Measurements from ENCODE around the gene UNC119.

UNC119 gene

DNA sequence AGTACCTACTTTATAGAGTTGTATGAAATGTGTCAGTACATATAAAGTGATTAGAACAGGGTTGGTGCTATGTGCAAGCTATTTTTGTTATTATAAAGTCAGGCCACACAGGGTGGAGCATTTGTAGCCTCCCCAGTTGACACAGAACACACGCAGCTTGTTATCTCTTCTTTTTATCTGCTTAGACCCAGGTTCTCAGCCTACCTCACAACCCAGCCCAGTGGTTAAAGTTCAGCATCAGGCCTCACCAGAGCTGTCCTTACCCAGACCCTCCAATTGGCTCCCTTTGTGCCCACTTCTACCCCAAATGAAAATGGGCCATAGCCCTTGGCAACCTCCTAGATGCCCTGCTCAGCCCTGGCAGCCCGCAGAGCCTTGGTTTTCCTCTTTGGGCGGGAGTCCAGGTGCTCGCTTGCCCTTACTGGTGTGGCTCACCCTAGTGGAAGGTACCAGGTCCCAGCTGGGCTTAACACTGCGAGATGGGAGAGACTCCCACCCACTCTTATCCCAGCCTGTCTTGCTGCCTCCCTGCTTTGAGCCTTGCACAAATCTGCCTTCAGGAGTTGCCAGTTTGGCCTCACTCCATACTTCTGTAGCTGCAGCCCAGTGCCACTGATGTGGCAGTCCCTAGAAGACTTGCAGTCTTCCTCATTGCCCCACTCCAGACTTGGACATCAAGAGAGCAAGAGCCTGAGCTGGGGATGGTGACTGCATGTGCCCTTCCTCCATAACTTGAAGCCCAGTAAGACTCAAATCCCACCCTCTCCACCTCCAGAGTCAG is 20.0 kb upstream of the UNC119 start:
- no peak for TF ChIP-seq CTCF (IDR thresholded peaks at IDR 0.05)
- DNase-seq (ENCODE audit: low spot score), result no peak
- peak overlapping the region in 1 of 2 donors; percentile 77 for H3K27ac ChIP-seq
- H3K4me3 ChIP-seq, result peak overlapping the region; percentile 92

DNA sequence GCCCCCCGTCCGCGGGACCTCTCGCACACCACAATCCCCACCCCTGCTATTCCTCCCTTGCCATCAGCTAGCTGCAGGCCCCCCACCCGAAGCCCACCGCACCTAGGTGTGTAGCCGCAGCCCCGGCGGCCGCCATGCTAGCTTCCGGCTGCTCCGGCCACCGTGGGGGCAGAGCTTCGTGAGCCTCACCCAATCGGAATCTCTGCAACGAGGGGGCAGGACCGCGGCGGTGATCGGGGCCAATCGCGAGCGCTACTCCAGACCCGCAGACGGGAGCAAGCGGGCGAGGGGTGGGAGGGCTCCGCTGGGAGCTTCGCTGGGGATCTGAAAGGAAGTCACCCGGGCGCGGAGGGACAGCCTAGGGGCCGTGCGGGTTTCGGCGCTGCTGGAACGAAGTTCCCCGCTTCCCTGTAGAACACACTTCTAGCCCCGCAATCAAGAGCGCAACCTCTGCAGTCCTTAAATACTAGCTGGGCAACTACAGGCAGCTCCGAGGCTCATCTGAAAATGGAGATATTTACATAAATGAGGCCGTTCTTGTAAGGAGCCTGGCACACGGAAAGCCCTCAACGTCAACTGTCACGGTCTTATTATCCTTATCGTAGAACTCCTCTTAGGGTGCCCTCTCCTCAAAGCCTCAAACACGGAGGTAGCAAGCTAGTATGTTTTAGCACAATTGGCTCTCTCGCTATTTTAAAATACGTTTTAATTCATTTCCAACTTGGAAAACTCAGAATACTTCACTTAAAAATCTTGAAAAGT is 19.1 kb upstream of the UNC119 start, which contains the start of gene PIGS:
Gene PIGS (minus strand): TSS at position 164 of the 762 bp plus-strand sequence. CDS start 28 bp downstream, at position 136.
- peak; percentile 96 for DNase-seq (ENCODE audit: low spot score)
- TF ChIP-seq CTCF (IDR thresholded peaks at IDR 0.05), result no peak
- peak within 1 kb of the TSS; percentile 59 to 77 for H3K27ac ChIP-seq

GRCh38 chr17:28570716-28571360 is 18.4 kb upstream of the UNC119 start:
- no peak for DNase-seq (ENCODE audit: low spot score)
- Histone ChIP-seq H3K27ac (peak overlapping the region; percentile 59 to 77), H3K4me3 (peak overlapping the region; percentile 92)
- TF ChIP-seq CTCF (IDR thresholded peaks at IDR 0.05), result no peak

More for the DNA sequence above, 19.1 kb upstream of the UNC119 start, which contains the start of gene PIGS:
- peak within 1 kb of the TSS; percentile 92 for H3K4me3 ChIP-seq

DNA sequence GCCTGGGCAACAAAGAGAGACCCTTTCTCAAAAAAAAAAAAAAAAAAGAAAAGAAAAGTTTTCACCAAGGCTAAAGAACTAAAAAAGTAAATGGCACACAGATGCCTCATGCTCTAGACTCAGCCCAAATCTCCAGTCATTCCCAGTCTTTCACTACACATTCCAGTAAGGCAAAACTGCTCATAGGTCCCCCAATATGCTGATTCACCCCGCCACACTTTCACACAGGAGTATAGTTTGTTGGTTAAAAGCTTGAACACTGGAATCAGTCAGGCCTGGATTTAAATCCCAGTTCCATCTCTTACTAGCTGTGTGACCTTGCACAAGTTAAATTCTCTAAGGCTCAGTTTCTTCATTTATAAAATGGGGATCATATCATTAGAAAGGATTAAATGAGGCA is 17.0 kb upstream of the UNC119 start:
- H3K27ac ChIP-seq, result no peak overlapping the region
- no peak for DNase-seq (ENCODE audit: low spot score)
- TF ChIP-seq CTCF (IDR thresholded peaks at IDR 0.05), result no peak
- H3K4me3 ChIP-seq, result no peak overlapping the region

DNA sequence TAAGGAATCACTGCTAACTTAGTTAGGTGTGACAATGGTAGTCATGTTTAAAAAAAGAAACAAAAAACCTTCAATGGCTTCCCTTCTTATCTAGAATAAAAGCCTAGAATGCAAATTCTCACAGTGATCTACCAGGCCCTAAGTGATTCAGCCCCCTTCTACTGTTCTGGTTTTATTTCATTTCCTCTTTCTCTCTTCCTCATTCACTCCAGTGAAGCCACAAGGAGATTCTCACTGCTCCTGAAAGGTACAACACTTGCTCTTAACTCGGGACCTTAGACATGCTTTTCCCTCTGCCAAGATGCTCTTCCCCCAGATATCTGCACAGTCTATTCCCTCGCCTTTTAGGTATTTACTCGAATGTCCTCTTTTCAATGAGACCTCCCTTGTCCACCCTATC is 15.2 kb upstream of the UNC119 start:
- DNase-seq (ENCODE audit: low spot score), result no peak
- Histone ChIP-seq H3K4me3 (no peak overlapping the region), H3K27ac (no peak overlapping the region)
- no peak for TF ChIP-seq CTCF (IDR thresholded peaks at IDR 0.05)

DNA sequence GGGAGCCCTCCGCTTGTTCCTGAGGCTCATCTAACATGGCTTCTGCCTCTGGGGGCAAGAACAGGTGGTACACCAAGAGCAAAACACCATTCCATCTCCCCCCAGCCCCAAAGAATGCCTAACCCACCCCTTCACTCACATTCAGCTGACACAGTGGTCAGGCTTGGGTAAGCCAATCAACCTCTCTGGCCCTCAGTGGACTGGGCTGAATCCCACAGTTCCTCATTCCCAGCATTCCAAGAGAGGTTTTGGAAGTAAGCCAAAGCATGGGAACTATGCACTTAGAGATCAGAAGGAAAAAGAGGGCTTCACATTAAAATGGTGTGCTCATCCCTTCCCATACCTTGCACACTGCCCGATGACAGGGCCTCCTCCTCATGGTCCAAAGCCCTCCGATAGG is 11.1 kb upstream of the UNC119 start:
- Histone ChIP-seq H3K27ac (no peak overlapping the region), H3K4me3 (no peak overlapping the region)
- no peak for TF ChIP-seq CTCF (IDR thresholded peaks at IDR 0.05)
- DNase-seq (ENCODE audit: low spot score), result no peak

Data from coronary artery (tissue), 2 donors.